Transverse colon (tissue), 3 donors: ENCODE results near the gene CCNI2.

ENCODE experiments used
- CTCF ChIP-seq, 5 experiments: fragments of 200-600 bp in 3 of 5; fragments of 450-650 bp in 2 of 5; sonication (generic) in 3 of 5; IDR thresholded peaks; 1 replicate in 2 of 5; 2 replicates in 3 of 5; pipeline ENCODE4 v1.5.1; 2016 to 2017; ENCODE audit warnings: antibody characterized with exemption in 5 of 5, inconsistent platforms in 3 of 5, mild to moderate bottlenecking in 2 of 5, moderate library complexity in 1 of 5
- POLR2A ChIP-seq: fragments of 450-650 bp; IDR thresholded peaks from one replicate; pipeline ENCODE4 v1.6.1; 2016; ENCODE audit warnings: antibody characterized with exemption, mild to moderate bottlenecking, moderate library complexity

- TF ChIP-seq CTCF (IDR thresholded peaks at IDR 0.05) (no peak), POLR2A (no peak)
These were observed 52.2 kb downstream of the CCNI2 start for GRCh38 chr5:132799392-132799791.
